Lower leg skin (tissue), 3 donors: ENCODE data around the gene RMND1.

Experiments used
- CTCF ChIP-seq, 3 donors: fragments of 450-650 bp; IDR thresholded peaks; one replicate each; pipeline ENCODE4 v1.5.1; 2016; ENCODE audit warnings: antibody characterized with exemption in 3 of 3, mild to moderate bottlenecking in 3 of 3, moderate library complexity in 2 of 3
- POLR2A ChIP-seq, 2 donors: fragments of 450-650 bp; IDR thresholded peaks; one replicate each; pipeline ENCODE4 v1.6.1; 2016 to 2017; ENCODE audit warnings: antibody characterized with exemption in 2 of 2, mild to moderate bottlenecking in 1 of 2, moderate library complexity in 1 of 2

GRCh38 chr6:151494936-151495320 is 43.0 kb upstream of the RMND1 start:
- TF ChIP-seq CTCF (IDR thresholded peaks at IDR 0.05) (no peak), POLR2A (IDR thresholded peaks at IDR 0.05) (no peak)
